ENCODE data around the gene SELENOT. TPM values are rescaled to one million over a fixed set of nuclear protein-coding genes. Genes with fewer than 3 reads are reported as not detected.

The SELENOT gene
- total RNA-seq, 1 experiment from 2014 or later, result 48.3 TPM

DNA sequence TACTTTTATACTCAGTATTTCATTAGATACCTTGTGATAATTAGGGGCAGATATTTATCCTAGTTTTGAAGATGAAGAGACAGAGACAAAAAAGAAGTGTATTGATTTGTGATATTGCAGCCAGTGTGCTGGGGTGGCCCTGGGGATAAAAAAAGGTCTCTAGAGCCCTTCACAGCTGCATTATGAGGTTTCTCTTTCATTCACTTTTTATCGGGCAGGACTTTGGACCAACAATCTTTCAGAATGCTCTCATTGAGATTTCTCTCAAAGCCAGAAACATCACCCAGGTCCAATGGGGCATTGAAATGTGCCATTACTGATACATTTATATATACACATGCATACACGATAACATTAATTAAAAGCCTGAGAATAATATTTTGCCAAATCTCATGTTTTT lies 20.5 kb upstream of the SELENOT start:
- no peaks in the 10 kb centered on the region for H3K4me1 Mint-ChIP-seq
- no peaks in the 10 kb centered on the region for H3K27me3 Mint-ChIP-seq (ENCODE audit: low read depth)
- ChIA-PET POLR2A (no interaction called here), CTCF (no interaction called here)
- TF ChIP-seq OVOL2 (CRISPR knock-in tag; IDR thresholded peaks at IDR 0.05; ENCODE audit: borderline replicate concordance) (no peak), MXD4 (CRISPR knock-in tag; IDR thresholded peaks at IDR 0.05; ENCODE audit: borderline replicate concordance) (no peak), ZBTB21 (CRISPR knock-in tag; IDR thresholded peaks at IDR 0.05; ENCODE audit: borderline replicate concordance) (no peak), USF1 (CRISPR knock-in tag; IDR thresholded peaks at IDR 0.05) (no peak), ATF6 (CRISPR knock-in tag; IDR thresholded peaks at IDR 0.05) (no peak), ZNF425 (CRISPR knock-in tag; conservative IDR thresholded peaks at IDR 0.05) (no peak)
- TF ChIP-seq, protein P1, sequence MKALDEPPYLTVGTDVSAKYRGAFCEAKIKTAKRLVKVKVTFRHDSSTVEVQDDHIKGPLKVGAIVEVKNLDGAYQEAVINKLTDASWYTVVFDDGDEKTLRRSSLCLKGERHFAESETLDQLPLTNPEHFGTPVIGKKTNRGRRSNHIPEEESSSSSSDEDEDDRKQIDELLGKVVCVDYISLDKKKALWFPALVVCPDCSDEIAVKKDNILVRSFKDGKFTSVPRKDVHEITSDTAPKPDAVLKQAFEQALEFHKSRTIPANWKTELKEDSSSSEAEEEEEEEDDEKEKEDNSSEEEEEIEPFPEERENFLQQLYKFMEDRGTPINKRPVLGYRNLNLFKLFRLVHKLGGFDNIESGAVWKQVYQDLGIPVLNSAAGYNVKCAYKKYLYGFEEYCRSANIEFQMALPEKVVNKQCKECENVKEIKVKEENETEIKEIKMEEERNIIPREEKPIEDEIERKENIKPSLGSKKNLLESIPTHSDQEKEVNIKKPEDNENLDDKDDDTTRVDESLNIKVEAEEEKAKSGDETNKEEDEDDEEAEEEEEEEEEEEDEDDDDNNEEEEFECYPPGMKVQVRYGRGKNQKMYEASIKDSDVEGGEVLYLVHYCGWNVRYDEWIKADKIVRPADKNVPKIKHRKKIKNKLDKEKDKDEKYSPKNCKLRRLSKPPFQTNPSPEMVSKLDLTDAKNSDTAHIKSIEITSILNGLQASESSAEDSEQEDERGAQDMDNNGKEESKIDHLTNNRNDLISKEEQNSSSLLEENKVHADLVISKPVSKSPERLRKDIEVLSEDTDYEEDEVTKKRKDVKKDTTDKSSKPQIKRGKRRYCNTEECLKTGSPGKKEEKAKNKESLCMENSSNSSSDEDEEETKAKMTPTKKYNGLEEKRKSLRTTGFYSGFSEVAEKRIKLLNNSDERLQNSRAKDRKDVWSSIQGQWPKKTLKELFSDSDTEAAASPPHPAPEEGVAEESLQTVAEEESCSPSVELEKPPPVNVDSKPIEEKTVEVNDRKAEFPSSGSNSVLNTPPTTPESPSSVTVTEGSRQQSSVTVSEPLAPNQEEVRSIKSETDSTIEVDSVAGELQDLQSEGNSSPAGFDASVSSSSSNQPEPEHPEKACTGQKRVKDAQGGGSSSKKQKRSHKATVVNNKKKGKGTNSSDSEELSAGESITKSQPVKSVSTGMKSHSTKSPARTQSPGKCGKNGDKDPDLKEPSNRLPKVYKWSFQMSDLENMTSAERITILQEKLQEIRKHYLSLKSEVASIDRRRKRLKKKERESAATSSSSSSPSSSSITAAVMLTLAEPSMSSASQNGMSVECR (CRISPR knock-in tag; IDR thresholded peaks at IDR 0.05; ENCODE audit: borderline replicate concordance), result no peak
- peaks cover 51% of the 10 kb centered on the region for H3K36me3 Mint-ChIP-seq
- DNase-seq (ENCODE audit: low spot score) (no peak), ATAC-seq (no peak)
- no peak overlapping the region for H3K4me3 Mint-ChIP-seq
- H3K27ac Mint-ChIP-seq, result no peak overlapping the region
- no peaks in the 10 kb centered on the region for H3K9me3 Mint-ChIP-seq

DNA sequence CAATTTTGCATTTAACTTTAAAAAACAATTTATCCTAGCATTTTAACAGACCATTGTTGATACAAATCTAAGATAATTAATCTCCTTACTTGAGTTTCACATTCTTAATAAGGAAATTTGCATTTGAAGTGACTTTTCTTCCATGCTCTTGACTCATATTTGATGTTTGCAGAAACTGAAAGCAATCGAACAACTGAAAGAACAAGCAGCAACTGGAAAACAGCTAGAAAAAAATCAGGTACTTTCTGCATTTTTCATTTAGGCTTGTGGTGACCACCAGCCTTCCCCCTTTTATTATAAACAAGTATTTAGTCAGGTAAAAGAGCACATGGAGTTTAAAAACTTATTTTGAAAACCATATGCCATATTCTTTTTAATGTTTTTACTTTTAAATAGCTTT lies 20.1 kb upstream of the SELENOT start:
- Mint-ChIP-seq H3K27me3 (ENCODE audit: low read depth) (no peaks in the 10 kb centered on the region), H3K4me3 (no peak overlapping the region), H3K9me3 (no peaks in the 10 kb centered on the region), H3K4me1 (no peaks in the 10 kb centered on the region), H3K27ac (no peak overlapping the region), H3K36me3 (peaks cover 51% of the 10 kb centered on the region)
- ATAC-seq, result no peak
- ChIA-PET POLR2A (no interaction called here), CTCF (no interaction called here)
- DNase-seq (ENCODE audit: low spot score), result no peak
- TF ChIP-seq, protein P2, sequence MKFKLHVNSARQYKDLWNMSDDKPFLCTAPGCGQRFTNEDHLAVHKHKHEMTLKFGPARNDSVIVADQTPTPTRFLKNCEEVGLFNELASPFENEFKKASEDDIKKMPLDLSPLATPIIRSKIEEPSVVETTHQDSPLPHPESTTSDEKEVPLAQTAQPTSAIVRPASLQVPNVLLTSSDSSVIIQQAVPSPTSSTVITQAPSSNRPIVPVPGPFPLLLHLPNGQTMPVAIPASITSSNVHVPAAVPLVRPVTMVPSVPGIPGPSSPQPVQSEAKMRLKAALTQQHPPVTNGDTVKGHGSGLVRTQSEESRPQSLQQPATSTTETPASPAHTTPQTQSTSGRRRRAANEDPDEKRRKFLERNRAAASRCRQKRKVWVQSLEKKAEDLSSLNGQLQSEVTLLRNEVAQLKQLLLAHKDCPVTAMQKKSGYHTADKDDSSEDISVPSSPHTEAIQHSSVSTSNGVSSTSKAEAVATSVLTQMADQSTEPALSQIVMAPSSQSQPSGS (CRISPR knock-in tag; IDR thresholded peaks at IDR 0.05; ENCODE audit: borderline replicate concordance, low read depth), result no peak
- no peak for TF ChIP-seq NFE2L1 (CRISPR knock-in tag; IDR thresholded peaks at IDR 0.05)
- TF ChIP-seq ETV6 (CRISPR knock-in tag; IDR thresholded peaks at IDR 0.05), result no peak
- TF ChIP-seq, protein P3, sequence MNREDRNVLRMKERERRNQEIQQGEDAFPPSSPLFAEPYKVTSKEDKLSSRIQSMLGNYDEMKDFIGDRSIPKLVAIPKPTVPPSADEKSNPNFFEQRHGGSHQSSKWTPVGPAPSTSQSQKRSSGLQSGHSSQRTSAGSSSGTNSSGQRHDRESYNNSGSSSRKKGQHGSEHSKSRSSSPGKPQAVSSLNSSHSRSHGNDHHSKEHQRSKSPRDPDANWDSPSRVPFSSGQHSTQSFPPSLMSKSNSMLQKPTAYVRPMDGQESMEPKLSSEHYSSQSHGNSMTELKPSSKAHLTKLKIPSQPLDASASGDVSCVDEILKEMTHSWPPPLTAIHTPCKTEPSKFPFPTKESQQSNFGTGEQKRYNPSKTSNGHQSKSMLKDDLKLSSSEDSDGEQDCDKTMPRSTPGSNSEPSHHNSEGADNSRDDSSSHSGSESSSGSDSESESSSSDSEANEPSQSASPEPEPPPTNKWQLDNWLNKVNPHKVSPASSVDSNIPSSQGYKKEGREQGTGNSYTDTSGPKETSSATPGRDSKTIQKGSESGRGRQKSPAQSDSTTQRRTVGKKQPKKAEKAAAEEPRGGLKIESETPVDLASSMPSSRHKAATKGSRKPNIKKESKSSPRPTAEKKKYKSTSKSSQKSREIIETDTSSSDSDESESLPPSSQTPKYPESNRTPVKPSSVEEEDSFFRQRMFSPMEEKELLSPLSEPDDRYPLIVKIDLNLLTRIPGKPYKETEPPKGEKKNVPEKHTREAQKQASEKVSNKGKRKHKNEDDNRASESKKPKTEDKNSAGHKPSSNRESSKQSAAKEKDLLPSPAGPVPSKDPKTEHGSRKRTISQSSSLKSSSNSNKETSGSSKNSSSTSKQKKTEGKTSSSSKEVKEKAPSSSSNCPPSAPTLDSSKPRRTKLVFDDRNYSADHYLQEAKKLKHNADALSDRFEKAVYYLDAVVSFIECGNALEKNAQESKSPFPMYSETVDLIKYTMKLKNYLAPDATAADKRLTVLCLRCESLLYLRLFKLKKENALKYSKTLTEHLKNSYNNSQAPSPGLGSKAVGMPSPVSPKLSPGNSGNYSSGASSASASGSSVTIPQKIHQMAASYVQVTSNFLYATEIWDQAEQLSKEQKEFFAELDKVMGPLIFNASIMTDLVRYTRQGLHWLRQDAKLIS (CRISPR knock-in tag; IDR thresholded peaks at IDR 0.05; ENCODE audit: borderline replicate concordance), result no peak
- no peak for TF ChIP-seq CTCF (IDR thresholded peaks at IDR 0.05)
- no peak for TF ChIP-seq E2F4 (CRISPR knock-in tag; IDR thresholded peaks at IDR 0.05; ENCODE audit: borderline replicate concordance, low read depth)
- TF ChIP-seq SP1 (CRISPR knock-in tag; conservative IDR thresholded peaks at IDR 0.05), result no peak
- TF ChIP-seq ZNF138 (CRISPR knock-in tag; conservative IDR thresholded peaks at IDR 0.05), result no peak
- no peak for TF ChIP-seq NR3C1 (CRISPR knock-in tag; conservative IDR thresholded peaks at IDR 0.05; ENCODE audit: low read depth)
